ENCODE results near the gene CLCN2.

The CLCN2 gene

GRCh38 chr3:184380627-184381260 is 19.3 kb upstream of the CLCN2 start:
- DNase-seq: no peak

DNA sequence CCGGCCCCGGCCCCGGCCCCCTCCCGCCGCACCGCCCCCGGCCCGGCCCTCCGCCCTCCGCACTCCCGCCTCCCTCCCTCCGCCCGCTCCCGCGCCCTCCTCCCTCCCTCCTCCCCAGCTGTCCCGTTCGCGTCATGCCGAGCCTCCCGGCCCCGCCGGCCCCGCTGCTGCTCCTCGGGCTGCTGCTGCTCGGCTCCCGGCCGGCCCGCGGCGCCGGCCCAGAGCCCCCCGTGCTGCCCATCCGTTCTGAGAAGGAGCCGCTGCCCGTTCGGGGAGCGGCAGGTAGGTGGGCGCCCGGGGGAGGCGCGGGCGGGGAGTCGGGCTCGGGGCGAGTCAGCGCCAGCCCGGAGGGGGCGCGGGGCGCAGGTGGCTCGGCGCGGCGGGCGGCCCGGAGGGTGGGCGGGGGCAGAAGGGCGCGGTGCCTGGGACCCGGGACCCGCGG is 18.8 kb upstream of the CLCN2 start:
- DNase-seq: peak in 1 of 2 experiments; percentile 22

DNA sequence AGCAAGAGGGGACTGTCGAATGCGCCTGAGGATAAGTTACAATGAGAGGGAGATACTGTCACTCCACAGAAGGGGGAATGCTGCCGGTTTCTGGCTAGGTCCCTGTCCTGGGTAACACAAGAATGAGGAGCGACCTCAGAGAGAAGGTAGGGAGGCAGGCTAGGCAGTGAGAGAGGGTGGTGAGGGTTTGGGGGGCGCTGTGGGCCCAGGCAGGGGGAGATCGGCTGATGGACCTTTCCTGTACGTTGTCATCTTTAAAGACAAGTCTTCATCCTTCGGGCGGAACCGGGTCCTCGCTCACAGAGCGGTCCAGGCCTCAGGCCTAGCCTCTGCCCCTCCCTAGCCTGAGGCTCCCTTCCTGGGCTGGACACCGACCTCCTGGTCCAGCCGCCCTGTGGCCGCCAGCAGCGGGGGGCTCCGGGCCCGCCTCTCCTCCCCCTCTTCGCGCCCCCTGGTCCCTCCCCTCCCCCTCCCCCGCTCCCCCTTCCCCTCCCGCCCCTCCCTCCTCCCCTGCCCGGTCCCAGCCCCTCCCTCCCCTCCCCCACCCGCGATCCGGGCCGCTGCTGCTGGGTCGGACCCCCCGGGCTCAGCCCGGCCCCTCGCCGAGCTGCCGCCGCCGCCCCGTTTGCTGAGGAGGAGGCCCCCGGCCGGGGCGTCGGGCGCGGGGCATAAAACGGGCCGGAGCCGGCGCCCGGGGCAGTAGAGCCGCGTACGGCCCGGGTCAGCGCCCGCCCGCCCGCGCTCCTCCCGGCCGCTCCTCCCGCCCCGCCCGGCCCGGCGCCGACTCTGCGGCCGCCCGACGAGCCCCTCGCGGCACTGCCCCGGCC is 18.2 kb upstream of the CLCN2 start, which contains the start of gene CHRD:
Gene CHRD, plus strand, starts transcription at position 697 of the 827 bp plus-strand sequence. CDS start 265 bp downstream, outside the sequence.
- DNase-seq: no peak

GRCh38 chr3:184378651-184379357 is 17.4 kb upstream of the CLCN2 start:
- no peak for DNase-seq

DNA sequence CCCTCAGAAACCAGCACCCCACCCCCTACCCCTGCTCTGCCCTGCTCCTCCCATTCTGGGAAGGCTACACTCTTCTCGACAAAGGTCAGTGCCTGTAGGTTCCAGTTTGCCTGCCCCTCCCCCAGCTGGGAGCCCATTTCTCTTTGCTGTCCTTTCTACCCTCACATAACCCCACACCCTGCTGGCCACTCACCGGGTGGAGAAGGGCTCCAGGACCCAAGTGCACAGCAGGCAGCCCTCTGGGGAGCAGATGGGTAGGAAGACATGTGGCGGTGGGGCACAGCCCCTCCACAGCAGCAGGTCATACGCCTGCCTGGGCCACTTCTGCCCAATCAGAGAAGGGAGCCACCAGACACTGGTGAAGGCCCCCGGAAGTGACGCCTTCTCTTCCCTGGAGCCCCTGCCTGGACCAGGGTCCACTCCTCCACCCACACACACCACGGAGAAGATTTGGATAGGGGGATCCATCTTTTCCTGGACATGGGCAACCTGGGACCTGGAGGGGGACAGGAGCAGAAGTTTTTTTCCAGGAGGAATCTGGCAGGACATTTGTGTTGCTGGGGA is 16.6 kb upstream of the CLCN2 start, which contains the start of gene THPO:
Gene THPO, minus strand, starts transcription at position 326 of the 564 bp plus-strand sequence. CDS start 1,948 bp downstream, outside the sequence.
- no peak for DNase-seq

- DNase-seq: no peak
These were observed 16.0 kb upstream of the CLCN2 start for GRCh38 chr3:184377374-184377773.

DNA sequence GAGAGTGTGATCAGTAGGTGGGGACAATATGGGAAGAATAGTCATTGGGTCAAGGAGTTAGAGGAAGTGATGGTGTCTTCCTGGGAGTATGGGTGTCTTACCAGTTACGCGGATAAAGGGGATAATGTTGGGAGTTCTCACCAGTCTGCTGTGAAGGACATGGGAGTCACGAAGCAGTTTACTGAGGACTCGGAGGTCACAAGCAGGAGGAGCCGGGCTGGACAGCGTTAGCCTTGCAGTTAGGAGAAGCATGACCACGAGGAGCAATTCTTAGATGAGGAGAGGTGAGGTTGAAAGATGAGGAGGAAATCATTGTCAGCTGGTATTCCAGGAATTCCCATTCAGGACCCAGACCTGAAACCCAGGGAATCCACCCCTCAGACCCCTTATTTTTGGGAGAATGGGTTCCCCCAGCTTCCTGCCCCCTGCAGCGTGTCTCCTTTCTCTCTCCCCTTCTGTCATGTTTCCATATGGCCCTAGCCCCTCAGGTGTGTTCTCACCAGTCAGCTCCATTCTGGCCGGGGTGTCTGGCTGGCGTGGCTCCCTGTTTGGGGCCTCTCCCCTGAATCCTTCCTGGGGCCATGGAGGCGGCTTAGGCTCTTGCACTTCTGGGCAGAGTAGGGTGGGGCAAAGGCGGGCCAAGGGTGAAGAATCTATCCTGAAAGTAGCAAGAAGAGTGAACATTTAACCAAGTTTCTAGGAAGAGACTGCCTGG is 14.5 kb upstream of the CLCN2 start:
- no peak for DNase-seq

DNA sequence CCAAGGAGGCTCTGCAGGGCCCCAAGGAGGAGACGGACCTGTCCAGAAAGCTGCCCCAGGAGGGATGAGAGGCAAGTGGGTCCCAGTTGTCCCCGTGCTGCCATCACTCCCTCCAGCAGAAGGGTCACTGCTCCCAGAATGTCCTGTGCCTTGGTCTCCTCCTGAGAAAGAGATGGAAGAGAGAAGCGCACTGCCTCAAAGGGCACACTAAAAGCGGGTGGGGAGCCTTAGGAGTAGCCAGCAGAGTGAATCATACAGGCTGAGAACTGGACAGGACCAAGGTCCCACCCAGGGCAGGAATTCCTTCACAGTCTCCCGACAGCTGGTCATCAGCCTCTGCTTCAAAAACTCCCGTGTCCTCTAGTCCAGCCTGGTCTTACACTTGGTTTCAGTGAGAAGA is 12.0 kb upstream of the CLCN2 start:
- DNase-seq: no peak

DNA sequence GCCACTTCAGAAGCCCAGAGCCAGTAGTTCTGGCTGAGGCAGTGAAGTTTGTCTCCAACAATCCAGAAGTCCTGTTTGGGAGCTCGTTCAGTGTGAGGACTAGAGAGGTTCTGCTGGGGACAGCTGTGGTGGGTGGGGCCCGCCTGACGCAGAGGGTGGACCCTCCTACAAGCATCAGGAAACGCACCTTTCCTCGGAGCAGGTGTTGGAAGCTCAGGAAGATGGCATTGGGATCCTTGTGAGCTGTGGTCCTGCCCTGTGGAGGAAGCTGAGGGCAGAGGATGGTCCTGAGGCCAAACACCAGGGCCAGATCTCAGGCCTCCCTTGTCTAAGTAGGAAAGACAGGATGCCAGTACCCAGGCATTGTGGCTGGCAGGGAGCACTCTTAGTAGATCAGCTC is 11.5 kb upstream of the CLCN2 start:
- DNase-seq: no peak

GRCh38 chr3:184372296-184372821 is 11.0 kb upstream of the CLCN2 start:
- no peak for DNase-seq

GRCh38 chr3:184371570-184372018 is 10.2 kb upstream of the CLCN2 start:
- DNase-seq: peak; percentile 76 to 88

DNA sequence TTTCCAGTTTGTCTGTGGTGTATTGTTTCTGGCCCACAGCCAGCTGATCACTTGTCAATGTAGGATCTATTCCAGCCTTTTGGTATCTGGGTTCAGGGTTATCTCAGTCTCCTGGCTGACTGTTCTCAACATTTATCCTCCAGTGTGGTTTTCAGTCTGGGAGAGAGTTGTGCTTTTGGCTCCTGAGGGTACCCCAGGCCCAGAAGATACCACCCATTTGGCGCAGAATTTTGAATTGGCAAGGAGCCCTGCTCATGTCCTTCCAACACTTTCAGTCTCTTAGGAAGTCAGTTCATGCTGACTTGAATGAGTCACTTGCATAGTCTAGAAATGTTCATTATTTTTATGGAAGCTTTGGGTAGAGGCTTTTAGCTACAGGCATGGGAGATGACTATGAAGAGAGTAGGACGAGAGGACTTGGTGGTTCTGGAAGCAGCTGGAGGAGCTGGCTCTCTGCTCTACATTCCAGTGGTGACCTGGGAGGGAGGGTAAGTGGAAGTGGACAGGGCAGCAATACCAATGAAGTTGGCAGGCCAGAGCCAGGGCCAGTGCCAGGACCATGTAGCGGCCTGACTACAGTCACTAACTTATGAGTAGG is 7.3 kb upstream of the CLCN2 start:
- DNase-seq: no peak

DNA sequence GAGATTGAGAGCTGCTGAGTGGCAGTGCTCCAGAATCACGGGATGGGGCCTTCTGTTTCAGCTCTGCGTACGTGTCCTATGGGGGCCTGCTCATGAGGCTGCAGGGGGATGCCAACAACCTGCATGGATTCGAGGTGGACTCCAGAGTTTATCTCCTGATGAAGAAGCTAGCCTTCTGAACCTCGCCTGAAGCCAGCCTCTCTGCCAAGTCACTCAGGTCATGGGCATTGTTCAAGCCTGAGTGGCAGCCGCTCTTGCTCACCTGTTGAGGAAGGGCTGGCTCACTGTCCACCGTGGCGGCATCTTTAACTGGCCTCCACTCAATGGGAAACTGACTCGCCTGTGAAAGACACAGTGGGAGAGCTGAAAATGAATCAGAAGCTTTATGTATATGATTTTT is 6.7 kb upstream of the CLCN2 start:
- no peak for DNase-seq

DNA sequence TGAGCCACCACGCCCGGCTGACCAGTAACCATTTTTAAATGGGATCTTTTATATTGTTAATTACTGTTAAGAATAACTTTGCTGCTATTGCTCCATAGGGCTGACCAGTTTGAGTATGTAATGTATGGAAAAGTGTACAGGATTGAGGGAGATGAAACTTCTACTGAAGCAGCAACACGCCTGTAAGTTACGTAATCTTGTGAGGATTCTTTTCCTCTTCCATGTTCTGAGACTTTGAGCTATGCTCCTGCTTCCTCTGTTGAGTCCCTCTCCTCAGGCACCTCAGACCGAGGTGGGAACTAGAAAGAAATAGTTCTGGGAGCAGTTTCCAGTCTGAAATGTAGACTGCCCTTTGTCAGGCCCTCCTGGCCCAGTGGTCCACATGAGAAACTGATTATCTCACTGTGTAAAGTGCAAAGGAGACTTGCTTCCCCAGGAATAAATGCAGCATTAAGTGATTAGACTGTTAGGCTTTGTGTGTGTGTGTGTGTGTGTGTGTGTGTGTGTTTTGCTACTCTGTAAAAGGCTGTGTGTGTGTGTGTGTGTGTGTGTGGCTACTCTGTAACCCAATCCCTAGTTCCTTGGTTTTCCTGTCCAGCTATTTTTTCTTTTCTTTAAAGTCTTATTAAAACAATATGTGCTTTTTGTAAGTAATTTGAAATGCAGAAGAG is 5.3 kb upstream of the CLCN2 start:
- no peak for DNase-seq

DNA sequence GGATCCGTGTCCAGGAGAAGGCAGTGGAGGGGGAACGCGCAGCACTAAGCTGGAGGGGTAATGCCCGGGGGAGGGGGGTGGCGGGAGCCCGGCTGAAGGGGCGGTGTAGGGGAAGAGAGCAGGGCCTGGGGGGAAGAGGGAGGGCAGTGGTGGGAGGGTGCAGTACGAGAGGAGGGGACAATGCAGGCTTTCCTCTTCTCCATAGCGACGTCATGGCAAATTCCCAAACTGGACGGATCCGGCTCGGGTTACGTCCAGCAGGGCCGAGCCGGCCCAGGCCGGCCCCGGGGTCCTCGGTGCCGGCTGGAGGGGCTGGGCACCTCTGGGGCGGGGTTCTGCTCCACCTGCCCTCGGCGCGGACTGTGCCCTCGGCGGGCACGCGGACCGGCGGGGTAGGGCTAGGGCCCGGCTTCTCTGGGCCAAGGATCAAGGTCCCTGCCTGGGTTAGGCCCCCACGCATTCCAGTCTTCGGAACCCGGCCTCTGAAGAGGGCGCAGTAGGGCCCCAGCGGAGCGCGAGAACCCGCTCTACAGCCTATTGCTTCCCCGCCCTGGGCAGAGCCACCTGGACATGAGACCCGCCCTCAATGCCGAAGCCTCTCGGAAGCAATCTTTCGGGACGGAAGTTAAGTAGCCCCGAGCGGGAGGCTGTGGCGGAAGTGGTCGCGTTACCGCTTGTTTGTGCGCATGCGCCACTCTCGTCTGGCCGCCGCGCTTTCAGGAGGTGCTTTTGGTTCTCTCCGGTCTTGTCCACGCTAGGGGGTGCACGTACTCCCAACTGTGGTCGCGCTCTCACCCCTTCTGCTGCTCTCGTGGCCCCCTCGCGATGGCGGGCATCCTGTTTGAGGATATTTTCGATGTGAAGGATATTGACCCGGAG is 1.5 kb upstream of the CLCN2 start:
- DNase-seq: peak; percentile 98

GRCh38 chr3:184361932-184362667 is 695 bp upstream of the CLCN2 start:
- DNase-seq: peak in 1 of 2 experiments; percentile 65

GRCh38 chr3:184360929-184361531 is 375 bp downstream of the CLCN2 start:
- DNase-seq: no peak

DNA sequence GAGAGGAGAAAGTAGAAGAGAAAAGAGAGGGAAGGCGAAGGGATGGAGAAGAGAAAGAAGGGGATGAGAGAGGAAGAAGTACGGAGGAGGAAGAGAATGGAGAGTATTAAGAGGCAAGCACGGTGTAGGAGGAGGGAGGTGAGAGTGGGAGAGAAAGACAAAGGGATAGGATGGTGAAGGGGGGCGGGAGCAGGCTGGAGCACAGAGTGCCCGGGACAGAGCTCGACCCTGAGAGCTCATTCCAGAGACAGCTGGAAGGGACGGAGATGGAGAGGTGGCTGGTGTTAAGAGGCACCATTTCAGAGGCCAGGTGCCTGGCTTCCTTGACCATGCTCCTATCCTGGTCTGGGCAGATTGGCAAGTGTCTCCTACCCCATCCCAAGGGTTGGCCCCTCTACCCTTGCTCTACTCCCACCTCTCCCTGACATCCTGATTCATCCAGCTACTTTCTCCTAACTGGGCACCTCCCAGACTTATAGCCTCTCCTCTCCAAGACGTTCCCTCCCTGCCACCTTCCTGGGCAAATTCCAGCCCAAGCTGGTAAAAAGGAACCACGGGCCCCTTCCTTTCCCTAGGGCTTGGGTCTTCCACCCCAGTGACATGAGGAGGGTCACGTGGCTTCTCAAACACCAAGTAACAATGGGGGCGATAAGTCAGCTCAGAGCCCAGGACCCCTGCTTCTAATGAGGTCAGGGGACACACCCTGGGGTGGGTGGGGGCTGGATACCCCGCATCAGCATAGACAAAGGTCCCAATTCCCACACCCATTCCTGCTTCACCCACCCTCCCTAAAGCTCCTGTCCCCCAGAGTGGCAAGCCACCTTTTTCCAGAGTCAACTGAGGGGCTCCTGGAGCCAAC is 1.1 kb downstream of the CLCN2 start:
- DNase-seq: no peak

Data from NCI-H1930 (cell line).